ENCODE measurements around the gene CST6. TPM values are rescaled to one million over a fixed set of nuclear protein-coding genes. Genes with fewer than 3 reads are reported as not detected.

CST6 gene
- total RNA-seq, 1 donor from 2014 or later = not detected

DNA sequence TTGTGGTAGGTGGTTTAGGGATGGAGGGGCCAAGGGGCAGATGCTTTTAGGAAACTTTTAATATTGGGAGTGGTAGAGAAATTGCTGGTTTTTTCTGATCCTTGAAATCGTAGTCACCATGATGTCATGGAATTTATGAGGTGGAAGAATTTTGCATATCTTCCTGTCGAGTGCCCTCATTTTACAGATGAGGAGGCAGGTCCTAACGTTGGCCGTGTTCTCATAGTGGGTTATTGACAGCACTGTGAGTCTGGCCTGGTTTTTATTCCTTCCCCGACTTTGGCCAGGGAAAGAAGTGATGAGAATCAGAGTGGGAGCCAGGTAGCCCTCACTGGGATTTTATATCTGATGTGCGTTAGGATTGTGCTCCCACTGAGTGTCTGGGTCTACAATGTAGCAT lies 49.5 kb downstream of the CST6 start:
- Mint-ChIP-seq H3K4me3 (no peak overlapping the region), H3K4me1 (no peaks in the 10 kb centered on the region)

DNA sequence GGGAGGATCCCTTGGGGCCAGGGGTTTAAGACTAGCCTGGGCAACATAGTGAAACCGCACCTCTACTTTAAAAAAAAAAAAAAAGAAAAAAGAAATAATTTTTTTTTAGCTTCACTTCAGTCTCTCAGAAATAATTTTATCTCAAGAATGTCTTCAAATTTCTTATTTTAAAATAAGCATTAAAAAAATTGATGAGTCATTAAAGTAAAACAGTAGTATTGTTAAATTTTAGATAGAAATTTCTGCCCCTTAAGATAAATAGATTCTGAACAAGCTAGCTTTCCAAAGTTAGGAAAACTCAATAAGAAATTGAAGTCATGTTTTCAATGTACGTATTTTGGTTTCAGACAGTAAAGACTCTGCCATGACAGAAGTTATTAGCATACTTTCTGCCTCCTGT lies 50.6 kb downstream of the CST6 start:
- no peak for DNase-seq (ENCODE audit: low read depth, low spot score)
- no peaks in the 10 kb centered on the region for H3K4me1 Mint-ChIP-seq
- no peaks in the 10 kb centered on the region for H3K9me3 Mint-ChIP-seq
- peaks cover 52% of the 10 kb centered on the region for H3K36me3 Mint-ChIP-seq (ENCODE audit: low read depth)
- TF ChIP-seq, protein P1, sequence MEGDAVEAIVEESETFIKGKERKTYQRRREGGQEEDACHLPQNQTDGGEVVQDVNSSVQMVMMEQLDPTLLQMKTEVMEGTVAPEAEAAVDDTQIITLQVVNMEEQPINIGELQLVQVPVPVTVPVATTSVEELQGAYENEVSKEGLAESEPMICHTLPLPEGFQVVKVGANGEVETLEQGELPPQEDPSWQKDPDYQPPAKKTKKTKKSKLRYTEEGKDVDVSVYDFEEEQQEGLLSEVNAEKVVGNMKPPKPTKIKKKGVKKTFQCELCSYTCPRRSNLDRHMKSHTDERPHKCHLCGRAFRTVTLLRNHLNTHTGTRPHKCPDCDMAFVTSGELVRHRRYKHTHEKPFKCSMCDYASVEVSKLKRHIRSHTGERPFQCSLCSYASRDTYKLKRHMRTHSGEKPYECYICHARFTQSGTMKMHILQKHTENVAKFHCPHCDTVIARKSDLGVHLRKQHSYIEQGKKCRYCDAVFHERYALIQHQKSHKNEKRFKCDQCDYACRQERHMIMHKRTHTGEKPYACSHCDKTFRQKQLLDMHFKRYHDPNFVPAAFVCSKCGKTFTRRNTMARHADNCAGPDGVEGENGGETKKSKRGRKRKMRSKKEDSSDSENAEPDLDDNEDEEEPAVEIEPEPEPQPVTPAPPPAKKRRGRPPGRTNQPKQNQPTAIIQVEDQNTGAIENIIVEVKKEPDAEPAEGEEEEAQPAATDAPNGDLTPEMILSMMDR (conservative IDR thresholded peaks at IDR 0.05) = no peak
- H3K4me3 Mint-ChIP-seq = no peak overlapping the region
- H3K27ac Mint-ChIP-seq (ENCODE audit: unreplicated experiment) = no peak overlapping the region
- H3K27me3 Mint-ChIP-seq (ENCODE audit: low read depth) = no peaks in the 10 kb centered on the region

More for the DNA sequence above, 49.5 kb downstream of the CST6 start:
- TF ChIP-seq, protein P1 (conservative IDR thresholded peaks at IDR 0.05) = no peak
- peaks cover 44% of the 10 kb centered on the region for H3K36me3 Mint-ChIP-seq (ENCODE audit: low read depth)
- no peak for DNase-seq (ENCODE audit: low read depth, low spot score)
- H3K27ac Mint-ChIP-seq (ENCODE audit: unreplicated experiment) = no peak overlapping the region
- no peaks in the 10 kb centered on the region for H3K9me3 Mint-ChIP-seq
- H3K27me3 Mint-ChIP-seq (ENCODE audit: low read depth) = no peaks in the 10 kb centered on the region

Other genes with a start within 250 kb of the CST6 start
- 10.7 and 10.8 TPM in 2 replicates for gene AP5B1, start 231.0 kb upstream of the CST6 start, total RNA-seq
- gene OVOL1, start 224.9 kb upstream of the CST6 start, total RNA-seq = not detected in 2 replicates
- gene SNX32, start 178.0 kb upstream of the CST6 start, total RNA-seq = 1.9 and 2.4 TPM in 2 replicates
- gene CFL1, start 153.8 kb upstream of the CST6 start, total RNA-seq = 1,357 and 1,437 TPM in 2 replicates
- 63.8 and 73.5 TPM in 2 replicates for gene MUS81, start 151.6 kb upstream of the CST6 start, total RNA-seq
- gene EFEMP2, start 139.2 kb upstream of the CST6 start, total RNA-seq = 36.0 and 38.0 TPM in 2 replicates
- not detected in 2 replicates for gene CTSW, start 132.2 kb upstream of the CST6 start, total RNA-seq
- gene FIBP, start 123.5 kb upstream of the CST6 start, total RNA-seq = 88.1 and 90.0 TPM in 2 replicates
- gene CCDC85B, start 121.3 kb upstream of the CST6 start, total RNA-seq = 29.3 and 29.4 TPM in 2 replicates
- gene FOSL1, start 111.6 kb upstream of the CST6 start, total RNA-seq = 4.2 and 4.7 TPM in 2 replicates
- gene C11orf68, start 92.9 kb upstream of the CST6 start, total RNA-seq = 25.7 and 27.2 TPM in 2 replicates
- gene DRAP1, start 92.6 kb upstream of the CST6 start, total RNA-seq = 101 and 110 TPM in 2 replicates
- gene TSGA10IP, start 66.5 kb upstream of the CST6 start, total RNA-seq = 1.8 and 2.7 TPM in 2 replicates
- 64.7 and 66.4 TPM in 2 replicates for gene SART1, start 50.3 kb upstream of the CST6 start, total RNA-seq
- 58.0 and 61.0 TPM in 2 replicates for gene EIF1AD, start 9.9 kb upstream of the CST6 start, total RNA-seq
- gene BANF1, start 9.5 kb upstream of the CST6 start, total RNA-seq = 348 and 358 TPM in 2 replicates
- gene CATSPER1, start 14.5 kb downstream of the CST6 start, total RNA-seq = not detected in 2 replicates
- 8.7 and 9.7 TPM in 2 replicates for gene GAL3ST3, start 37.2 kb downstream of the CST6 start, total RNA-seq
- 261 and 262 TPM in 2 replicates for gene SF3B2, start 40.4 kb downstream of the CST6 start, total RNA-seq
- gene PACS1, start 58.3 kb downstream of the CST6 start, total RNA-seq = 47.9 and 54.3 TPM in 2 replicates
- gene KLC2, start 245.7 kb downstream of the CST6 start, total RNA-seq = 64.5 and 70.8 TPM in 2 replicates